Omental fat pad (tissue), 4 donors: Measurements from ENCODE around the gene PPP3CA. TPM values are rescaled to one million over a fixed set of nuclear protein-coding genes. Genes with fewer than 3 reads are reported as not detected.

ENCODE experiments used
- ATAC-seq: fragments of 150-250 bp; one replicate; pipeline ENCODE4 v1.9.1; 2016; ENCODE audit warnings: mild to moderate bottlenecking, moderate library complexity; ENCODE audit not compliant: low FRiP score
- DNase-seq: peaks from one replicate; pipeline ENCODE4 v3.0.0-alpha.2; 2019; ENCODE audit warnings: low spot score
- total RNA-seq, 4 donors: library from RNA; depleted of rRNA; stranded (reverse); fragments of >200 nt; gene quantifications; one replicate each; pipeline ENCODE4 v1.1.0, GENCODE V29; 2016
- TF ChIP-seq, protein P1 (sequence below), 3 donors: fragments of 450-650 bp; IDR thresholded peaks; one replicate each; pipeline ENCODE4 v1.5.1; 2016 to 2017; ENCODE audit warnings: antibody characterized with exemption in 3 of 3, mild to moderate bottlenecking in 3 of 3, moderate library complexity in 2 of 3

PPP3CA gene
- total RNA-seq, 4 donors from 2014 or later: 29.8 to 56.6 (median 35.3) TPM

DNA sequence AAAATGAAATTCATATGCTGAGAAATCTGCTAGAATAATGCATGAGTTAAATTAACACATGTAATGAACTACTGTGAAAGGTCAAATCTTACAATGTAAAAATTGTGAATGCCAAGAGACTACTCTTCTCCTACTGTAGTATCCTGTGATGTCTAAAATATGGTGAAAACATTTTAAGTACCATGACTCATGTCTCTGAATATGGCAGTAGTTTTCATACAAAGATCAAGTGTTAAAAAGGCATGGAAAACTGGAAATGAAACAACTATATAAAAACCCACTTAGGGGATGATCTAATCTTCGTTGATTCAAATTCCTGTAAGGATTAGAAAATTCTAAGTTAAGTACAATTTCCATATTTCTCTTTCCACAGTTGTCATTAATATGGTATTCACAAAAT is 221.3 kb downstream of the PPP3CA start:
- ATAC-seq: no peak

DNA sequence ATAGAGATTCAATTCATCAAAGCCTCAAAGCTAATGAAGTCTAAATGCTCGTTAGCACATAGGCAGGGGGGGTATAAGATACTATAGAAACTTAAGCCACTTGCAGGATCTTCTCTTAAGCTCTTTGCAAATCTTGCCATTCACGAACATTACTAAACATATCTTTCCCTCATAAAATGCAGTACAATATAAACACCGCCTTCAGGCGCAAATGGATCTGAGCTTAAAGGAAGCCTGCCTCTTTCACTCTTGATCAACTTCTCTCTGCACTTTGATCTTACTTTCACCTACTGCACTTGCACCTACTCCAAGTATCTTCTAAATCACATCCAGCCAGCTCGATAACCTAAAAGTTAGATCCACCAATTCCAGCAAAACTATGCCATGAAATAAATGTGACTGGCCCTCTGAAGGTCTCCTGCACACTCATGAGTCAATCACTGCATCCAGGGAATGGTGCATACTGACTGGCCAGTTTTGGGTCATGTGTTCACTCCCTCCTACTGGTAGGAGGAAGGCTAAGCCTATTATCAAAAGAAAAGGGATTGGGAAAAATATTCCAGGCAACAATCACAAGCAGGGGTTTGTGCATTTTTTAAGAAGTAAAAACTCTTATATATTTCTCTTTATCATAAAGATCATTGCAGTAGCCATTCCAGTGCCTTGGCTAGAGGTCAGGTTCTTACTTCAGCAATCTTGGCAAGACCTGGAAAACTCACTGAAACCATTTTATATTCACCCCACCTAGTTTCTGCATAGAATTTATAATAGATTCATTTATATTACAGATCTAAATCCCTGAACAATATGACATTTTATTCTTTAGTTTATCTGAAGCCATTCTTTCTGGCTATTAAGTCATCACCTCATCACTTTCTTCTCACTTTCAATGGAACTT is 222.0 kb downstream of the PPP3CA start:
- TF ChIP-seq, protein P1, sequence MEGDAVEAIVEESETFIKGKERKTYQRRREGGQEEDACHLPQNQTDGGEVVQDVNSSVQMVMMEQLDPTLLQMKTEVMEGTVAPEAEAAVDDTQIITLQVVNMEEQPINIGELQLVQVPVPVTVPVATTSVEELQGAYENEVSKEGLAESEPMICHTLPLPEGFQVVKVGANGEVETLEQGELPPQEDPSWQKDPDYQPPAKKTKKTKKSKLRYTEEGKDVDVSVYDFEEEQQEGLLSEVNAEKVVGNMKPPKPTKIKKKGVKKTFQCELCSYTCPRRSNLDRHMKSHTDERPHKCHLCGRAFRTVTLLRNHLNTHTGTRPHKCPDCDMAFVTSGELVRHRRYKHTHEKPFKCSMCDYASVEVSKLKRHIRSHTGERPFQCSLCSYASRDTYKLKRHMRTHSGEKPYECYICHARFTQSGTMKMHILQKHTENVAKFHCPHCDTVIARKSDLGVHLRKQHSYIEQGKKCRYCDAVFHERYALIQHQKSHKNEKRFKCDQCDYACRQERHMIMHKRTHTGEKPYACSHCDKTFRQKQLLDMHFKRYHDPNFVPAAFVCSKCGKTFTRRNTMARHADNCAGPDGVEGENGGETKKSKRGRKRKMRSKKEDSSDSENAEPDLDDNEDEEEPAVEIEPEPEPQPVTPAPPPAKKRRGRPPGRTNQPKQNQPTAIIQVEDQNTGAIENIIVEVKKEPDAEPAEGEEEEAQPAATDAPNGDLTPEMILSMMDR (IDR thresholded peaks at IDR 0.05): no peak
- DNase-seq: no peak
- no peak for ATAC-seq

More for the DNA sequence above, 221.3 kb downstream of the PPP3CA start:
- DNase-seq: no peak
- TF ChIP-seq, protein P1 (IDR thresholded peaks at IDR 0.05): no peak

DNA sequence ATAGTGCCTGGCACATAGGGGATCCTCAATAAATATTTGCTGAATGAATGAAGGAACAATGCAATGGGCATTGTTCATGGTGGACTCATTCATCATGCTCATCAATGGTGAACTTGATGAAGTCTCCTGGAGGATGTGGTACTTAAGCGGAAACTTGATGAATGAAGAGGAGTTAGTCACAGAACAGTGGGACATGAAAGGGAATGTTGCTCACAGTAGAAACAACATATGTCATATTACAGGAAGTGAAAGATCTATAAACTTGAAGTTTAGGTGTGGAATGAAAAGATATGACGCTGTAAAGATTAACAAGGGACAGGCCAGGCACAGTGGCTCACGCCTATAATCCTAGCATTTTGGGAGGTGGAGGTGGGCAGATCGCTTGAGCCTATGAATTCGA is 224.1 kb downstream of the PPP3CA start:
- TF ChIP-seq, protein P1 (IDR thresholded peaks at IDR 0.05): no peak
- DNase-seq (no peak), ATAC-seq (no peak)

DNA sequence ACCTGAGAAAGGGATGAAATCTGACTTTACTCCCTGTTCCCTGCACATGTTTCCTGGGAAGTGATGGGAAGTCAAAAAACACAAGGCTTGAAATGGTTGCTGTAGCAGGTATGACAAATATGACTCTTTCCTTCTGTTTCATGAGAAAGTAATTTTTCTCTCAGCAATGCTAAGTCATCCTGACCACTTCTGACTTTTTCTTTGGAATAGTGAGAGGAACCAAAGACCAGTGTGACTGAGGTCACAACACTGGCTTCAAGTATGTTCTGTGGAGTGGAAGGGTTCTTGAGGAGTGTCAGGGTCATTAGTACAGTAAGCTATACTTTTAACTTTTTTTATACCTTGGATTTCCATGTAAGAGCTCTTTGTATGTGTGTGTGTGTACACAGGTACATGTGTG is 225.3 kb downstream of the PPP3CA start:
- DNase-seq (no peak), ATAC-seq (no peak)
- TF ChIP-seq, protein P1 (IDR thresholded peaks at IDR 0.05): no peak

DNA sequence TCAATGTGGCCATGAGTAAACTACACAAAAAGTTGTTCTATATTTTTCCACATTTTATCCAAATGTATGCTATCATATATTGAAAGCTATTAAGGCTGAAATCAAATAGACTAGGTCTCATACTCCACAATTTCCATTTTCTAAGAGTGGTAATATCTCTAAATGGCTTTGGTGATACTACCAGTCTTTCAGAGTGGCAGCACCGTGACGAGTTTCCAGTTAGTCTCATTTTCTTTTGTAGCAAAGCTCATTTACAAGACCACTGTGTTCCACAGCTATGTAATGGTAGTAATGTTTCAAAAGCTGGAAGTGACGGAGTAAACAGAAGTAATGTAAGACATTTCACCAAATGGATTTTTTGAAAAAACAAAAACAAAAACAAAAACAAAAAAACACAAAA is 228.2 kb downstream of the PPP3CA start:
- TF ChIP-seq, protein P1 (IDR thresholded peaks at IDR 0.05): no peak
- DNase-seq (no peak), ATAC-seq (no peak)

DNA sequence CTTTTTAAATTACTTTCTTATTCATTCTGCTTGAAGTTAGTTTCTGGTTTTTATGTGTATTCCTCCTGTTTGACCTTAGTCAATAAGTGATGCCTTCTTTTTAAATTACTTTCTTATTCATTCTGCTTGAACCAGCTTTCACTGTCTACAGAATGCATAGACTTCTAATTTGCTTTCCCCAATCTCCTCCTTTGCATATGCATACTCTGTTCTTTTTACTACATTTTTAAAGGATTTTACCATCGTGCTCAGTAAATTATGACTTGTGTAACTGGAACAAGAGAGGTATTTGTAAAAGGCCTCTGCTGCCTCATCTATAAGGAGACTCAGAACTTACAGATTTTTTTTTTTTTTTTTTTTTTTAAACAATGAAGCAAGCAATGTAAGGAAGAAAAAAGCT is 228.7 kb downstream of the PPP3CA start:
- DNase-seq (no peak), ATAC-seq (no peak)
- TF ChIP-seq, protein P1 (IDR thresholded peaks at IDR 0.05): no peak

DNA sequence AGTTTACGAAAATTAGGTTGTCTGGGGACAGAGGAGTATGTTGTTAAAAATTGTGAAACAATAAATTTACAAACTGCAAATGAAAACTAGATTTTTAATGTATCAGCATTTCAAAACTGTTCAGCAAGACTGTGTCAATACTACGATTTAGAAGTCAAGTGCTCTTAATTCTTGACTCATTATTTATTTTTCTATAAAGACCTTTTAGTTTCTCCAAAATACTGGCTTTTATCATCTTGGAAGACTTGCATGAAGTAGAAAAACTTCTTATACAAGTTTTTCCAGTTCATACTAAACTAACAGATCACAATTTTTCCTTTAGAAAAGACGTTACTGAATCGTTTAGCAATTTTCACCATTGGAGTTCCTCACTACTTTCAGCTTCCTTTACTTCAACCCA is 231.4 kb downstream of the PPP3CA start:
- no peak for ATAC-seq
- TF ChIP-seq, protein P1 (IDR thresholded peaks at IDR 0.05): no peak
- no peak for DNase-seq
